ENCODE data around the gene UBE2F.
"Not testable (repeated sequence)": the region's sequence is repeated elsewhere in the genome, so short reads cannot be mapped to it uniquely, and the experiment has no call there.

DNA sequence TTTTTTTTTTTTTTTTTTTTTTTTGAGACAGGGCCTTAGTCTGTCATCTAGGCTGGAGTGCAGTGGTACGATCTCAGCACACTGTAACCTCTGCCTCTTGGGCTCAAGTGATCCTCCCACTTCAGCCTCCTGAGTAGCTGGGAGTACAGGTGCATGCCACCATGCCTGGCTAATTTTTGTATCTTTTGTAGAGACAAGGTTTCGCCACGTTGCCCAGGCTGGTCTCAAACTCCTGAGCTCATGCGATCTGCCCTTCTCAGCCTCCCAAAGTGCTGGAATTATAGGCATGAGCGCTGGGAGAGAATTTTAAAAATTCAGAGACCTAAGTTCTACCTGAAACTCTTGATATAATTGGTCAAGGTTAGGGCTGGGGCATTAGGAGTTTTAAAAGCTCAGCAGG is 14.8 kb downstream of the UBE2F start:
- TF ChIP-seq EZH2phosphoT487 (IDR thresholded peaks at IDR 0.05; ENCODE audit: borderline replicate concordance, low read depth); MEF2A (IDR thresholded peaks at IDR 0.05; ENCODE audit: borderline replicate concordance, low read depth); GATA2 (CRISPR knock-in tag; IDR thresholded peaks at IDR 0.05); GABPA (IDR thresholded peaks at IDR 0.05; ENCODE audit: low read depth); TAF1 (IDR thresholded peaks at IDR 0.05; ENCODE audit: borderline replicate concordance, low read depth, low read length); RXRA (IDR thresholded peaks at IDR 0.05; ENCODE audit: borderline replicate concordance, low read depth): not testable (repeated sequence)
- TF ChIP-seq, protein P1, sequence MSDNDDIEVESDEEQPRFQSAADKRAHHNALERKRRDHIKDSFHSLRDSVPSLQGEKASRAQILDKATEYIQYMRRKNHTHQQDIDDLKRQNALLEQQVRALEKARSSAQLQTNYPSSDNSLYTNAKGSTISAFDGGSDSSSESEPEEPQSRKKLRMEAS (IDR thresholded peaks at IDR 0.05; ENCODE audit: low read depth) = not testable (repeated sequence)
- TF ChIP-seq, protein P2, sequence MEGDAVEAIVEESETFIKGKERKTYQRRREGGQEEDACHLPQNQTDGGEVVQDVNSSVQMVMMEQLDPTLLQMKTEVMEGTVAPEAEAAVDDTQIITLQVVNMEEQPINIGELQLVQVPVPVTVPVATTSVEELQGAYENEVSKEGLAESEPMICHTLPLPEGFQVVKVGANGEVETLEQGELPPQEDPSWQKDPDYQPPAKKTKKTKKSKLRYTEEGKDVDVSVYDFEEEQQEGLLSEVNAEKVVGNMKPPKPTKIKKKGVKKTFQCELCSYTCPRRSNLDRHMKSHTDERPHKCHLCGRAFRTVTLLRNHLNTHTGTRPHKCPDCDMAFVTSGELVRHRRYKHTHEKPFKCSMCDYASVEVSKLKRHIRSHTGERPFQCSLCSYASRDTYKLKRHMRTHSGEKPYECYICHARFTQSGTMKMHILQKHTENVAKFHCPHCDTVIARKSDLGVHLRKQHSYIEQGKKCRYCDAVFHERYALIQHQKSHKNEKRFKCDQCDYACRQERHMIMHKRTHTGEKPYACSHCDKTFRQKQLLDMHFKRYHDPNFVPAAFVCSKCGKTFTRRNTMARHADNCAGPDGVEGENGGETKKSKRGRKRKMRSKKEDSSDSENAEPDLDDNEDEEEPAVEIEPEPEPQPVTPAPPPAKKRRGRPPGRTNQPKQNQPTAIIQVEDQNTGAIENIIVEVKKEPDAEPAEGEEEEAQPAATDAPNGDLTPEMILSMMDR (IDR thresholded peaks at IDR 0.05) = not testable (repeated sequence)
- TF ChIP-seq, protein P3, sequence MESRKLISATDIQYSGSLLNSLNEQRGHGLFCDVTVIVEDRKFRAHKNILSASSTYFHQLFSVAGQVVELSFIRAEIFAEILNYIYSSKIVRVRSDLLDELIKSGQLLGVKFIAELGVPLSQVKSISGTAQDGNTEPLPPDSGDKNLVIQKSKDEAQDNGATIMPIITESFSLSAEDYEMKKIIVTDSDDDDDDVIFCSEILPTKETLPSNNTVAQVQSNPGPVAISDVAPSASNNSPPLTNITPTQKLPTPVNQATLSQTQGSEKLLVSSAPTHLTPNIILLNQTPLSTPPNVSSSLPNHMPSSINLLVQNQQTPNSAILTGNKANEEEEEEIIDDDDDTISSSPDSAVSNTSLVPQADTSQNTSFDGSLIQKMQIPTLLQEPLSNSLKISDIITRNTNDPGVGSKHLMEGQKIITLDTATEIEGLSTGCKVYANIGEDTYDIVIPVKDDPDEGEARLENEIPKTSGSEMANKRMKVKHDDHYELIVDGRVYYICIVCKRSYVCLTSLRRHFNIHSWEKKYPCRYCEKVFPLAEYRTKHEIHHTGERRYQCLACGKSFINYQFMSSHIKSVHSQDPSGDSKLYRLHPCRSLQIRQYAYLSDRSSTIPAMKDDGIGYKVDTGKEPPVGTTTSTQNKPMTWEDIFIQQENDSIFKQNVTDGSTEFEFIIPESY (IDR thresholded peaks at IDR 0.05; ENCODE audit: borderline replicate concordance, low read depth) = not testable (repeated sequence)
